NT2/D1 (cell line): ENCODE data around the gene GSG1L2.
"Not testable (repeated sequence)": the region's sequence is repeated elsewhere in the genome, so short reads cannot be mapped to it uniquely, and the experiment has no call there.

Experiments used
- DNase-seq: peaks from one replicate; pipeline ENCODE4 v3.0.0-alpha.2; 2011; ENCODE audit warnings: low read depth, low spot score
- H3K27me3 ChIP-seq: 2 replicates; pipeline ENCODE4 v1.6.0; 2011; ENCODE audit warnings: mild to moderate bottlenecking; ENCODE audit not compliant: insufficient read length, insufficient read depth
- H3K36me3 ChIP-seq: 2 replicates; pipeline ENCODE4 v1.6.1; 2011; ENCODE audit warnings: mild to moderate bottlenecking, low read length, mixed read lengths; ENCODE audit not compliant: insufficient read depth, insufficient read length
- H3K4me1 ChIP-seq: 2 replicates; pipeline ENCODE4 v1.5.1; 2011; ENCODE audit not compliant: insufficient read depth, insufficient read length
- H3K4me3 ChIP-seq: 2 replicates; pipeline ENCODE4 v1.5.1; 2011; ENCODE audit warnings: low read depth; ENCODE audit not compliant: insufficient read length
- H3K9ac ChIP-seq: 2 replicates; pipeline ENCODE4 v1.6.0; 2011; ENCODE audit warnings: low read depth; ENCODE audit not compliant: insufficient read length
- H3K9me3 ChIP-seq: 2 replicates; pipeline ENCODE4 v1.5.1; 2011; ENCODE audit warnings: mild to moderate bottlenecking, low read length; ENCODE audit not compliant: insufficient read depth
- SUZ12 ChIP-seq: IDR thresholded peaks from 2 replicates; pipeline ENCODE4 v1.6.1; 2011; ENCODE audit not compliant: insufficient read length, insufficient read depth; ENCODE audit errors: extremely low read depth
- YY1 ChIP-seq: IDR thresholded peaks from 2 replicates; pipeline ENCODE4 v1.6.1; 2011; ENCODE audit not compliant: insufficient read length, insufficient read depth
- ZNF274 ChIP-seq: IDR thresholded peaks from 2 replicates; pipeline ENCODE4 v1.6.1; 2011; ENCODE audit warnings: mild to moderate bottlenecking, low read depth, low read length

GSG1L2 gene

DNA sequence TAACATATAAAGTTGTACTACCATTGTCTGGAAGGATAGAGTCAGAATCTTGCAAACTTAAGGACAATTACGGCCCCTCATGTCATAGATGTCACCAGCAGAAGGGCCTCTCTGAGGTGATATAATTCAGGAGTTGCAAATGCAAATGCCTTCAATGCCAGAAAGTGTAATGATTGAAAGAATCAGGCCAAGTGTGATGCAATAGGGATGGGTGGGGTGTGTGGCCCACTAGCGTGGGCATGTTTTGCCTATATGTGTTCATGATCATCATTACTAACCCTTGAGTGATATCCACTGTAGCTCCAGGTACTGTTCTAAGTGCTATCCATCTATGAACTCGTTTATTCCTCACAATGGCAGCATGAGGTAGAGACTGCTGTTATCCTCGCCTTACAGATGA lies 31.6 kb downstream of the GSG1L2 start:
- Histone ChIP-seq H3K27me3 (no peaks in the 10 kb centered on the region), H3K36me3 (no peaks in the 10 kb centered on the region), H3K9ac (no peak overlapping the region), H3K9me3 (no peaks in the 10 kb centered on the region), H3K4me3 (no peak overlapping the region), H3K4me1 (peaks cover 3% of the 10 kb centered on the region)
- TF ChIP-seq SUZ12, result no peak
- TF ChIP-seq YY1, result no peak
- no peak for TF ChIP-seq ZNF274
- no peak for DNase-seq

DNA sequence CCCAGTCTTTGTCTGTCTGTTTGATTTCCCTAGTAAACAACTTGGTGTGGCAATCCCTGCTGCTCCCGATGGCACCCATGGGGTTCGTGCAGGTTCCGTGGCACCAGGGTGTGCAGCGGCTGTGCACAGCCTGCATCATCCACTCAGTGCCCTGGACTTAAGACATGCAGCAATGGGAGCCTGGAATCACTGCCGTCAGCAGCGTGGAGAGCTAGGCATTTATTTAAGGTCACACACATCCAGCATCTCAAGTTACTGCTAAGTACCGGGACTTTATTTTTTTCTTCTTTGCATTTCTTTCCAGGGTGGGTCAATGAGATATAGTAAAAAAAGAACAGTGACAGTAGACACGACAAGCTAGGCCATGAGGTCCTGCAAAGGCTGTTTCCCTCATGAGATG lies 33.3 kb downstream of the GSG1L2 start:
- no peak for TF ChIP-seq SUZ12
- no peak for TF ChIP-seq YY1
- TF ChIP-seq ZNF274, result no peak

DNA sequence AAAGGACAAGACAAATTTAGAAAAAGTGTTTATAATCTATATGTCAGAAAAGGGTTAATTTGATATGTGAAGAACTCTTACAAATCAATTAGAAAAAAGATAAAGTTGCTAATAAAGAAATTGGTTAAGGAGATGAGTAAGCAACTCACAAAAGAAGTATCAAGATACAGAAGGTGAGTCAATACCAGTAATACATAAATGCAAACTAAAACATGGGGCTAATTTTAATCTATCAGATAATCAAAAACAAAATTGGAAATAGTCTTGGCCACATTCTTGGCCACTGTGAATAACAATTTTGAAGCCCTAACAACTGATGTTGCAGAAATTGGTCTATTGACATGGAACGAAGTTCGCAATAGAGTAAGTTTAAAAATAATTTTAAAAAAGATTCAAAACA lies 37.3 kb downstream of the GSG1L2 start:
- H3K36me3 ChIP-seq, result no peaks in the 10 kb centered on the region
- DNase-seq, result no peak
- TF ChIP-seq ZNF274, result no peak
- TF ChIP-seq SUZ12, result no peak
- TF ChIP-seq YY1, result no peak
- no peak overlapping the region for H3K4me3 ChIP-seq
- H3K4me1 ChIP-seq, result no peaks in the 10 kb centered on the region
- H3K9ac ChIP-seq, result no peak overlapping the region
- no peaks in the 10 kb centered on the region for H3K9me3 ChIP-seq
- H3K27me3 ChIP-seq, result no peaks in the 10 kb centered on the region

More for the DNA sequence above, 33.3 kb downstream of the GSG1L2 start:
- H3K36me3 ChIP-seq, result no peaks in the 10 kb centered on the region
- H3K4me3 ChIP-seq, result no peak overlapping the region
- H3K9ac ChIP-seq, result no peak overlapping the region
- H3K4me1 ChIP-seq, result peaks cover 3% of the 10 kb centered on the region
- DNase-seq, result no peak
- H3K9me3 ChIP-seq, result no peaks in the 10 kb centered on the region
- no peaks in the 10 kb centered on the region for H3K27me3 ChIP-seq

DNA sequence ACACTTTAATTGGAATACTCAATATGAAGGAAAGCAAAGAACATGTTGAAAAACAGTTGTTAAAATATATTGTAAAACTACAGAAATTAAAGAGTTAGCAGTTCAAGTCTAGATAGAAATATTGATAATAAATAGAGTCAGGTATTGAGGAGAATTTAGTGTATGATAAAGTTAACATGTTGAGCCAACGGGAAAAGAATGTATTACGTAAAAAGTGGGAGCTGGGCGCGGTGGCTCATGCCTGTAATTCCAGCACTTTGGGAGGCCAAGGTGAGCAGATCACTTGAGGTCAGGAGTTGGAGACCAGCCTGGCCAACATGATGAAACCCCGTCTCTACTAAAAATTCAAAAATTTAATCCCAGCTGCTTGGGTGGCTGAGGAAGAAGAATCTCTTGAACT lies 38.4 kb downstream of the GSG1L2 start:
- not testable (repeated sequence) for H3K4me1 ChIP-seq, H3K9me3 ChIP-seq, H3K36me3 ChIP-seq, H3K4me3 ChIP-seq, H3K9ac ChIP-seq, DNase-seq, H3K27me3 ChIP-seq

DNA sequence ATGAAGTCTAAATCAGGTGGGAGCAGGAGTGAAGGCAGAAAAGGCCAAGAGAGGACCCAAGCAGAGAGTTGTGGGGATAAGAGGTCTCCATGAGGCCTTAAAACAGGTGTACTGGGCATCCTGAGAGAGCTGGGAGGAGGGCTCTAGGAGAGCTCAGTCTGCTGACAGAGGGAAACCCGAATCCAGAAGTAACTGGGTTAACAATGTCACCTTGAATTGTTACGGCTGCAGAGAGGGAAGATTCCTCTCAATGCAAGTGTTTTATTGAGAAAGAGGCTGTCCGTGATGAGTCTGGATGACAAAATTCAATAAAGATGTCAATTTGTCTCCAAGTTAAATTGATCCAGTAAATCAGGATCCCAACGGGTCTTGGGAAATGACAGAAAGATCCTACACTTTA lies 38.8 kb downstream of the GSG1L2 start:
- H3K27me3 ChIP-seq, result no peaks in the 10 kb centered on the region
- no peak for DNase-seq
- H3K4me3 ChIP-seq, result no peak overlapping the region
- TF ChIP-seq ZNF274 (no peak), SUZ12 (no peak), YY1 (no peak)
- H3K9me3 ChIP-seq, result no peaks in the 10 kb centered on the region
- no peak overlapping the region for H3K9ac ChIP-seq
- H3K36me3 ChIP-seq, result no peaks in the 10 kb centered on the region
- no peaks in the 10 kb centered on the region for H3K4me1 ChIP-seq

DNA sequence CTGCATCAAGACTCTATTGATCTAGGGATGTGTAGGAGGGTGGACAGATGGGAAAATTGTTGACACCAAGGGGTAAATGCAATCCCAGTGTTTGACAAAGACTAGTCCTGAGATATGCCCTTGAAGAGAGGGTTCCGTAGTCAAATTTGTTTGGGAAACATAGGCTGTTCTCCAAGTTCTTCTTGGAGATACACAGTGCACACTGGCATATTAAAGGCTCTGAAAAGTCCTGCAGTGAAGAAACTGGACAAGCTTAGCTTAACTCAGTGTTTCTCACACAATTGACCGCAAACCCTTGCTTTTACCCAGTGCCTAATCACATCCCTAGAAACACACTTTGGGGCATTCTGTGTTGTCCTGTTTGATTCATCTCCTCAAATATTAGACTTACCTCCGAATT lies 41.3 kb downstream of the GSG1L2 start:
- H3K4me1 ChIP-seq, result no peaks in the 10 kb centered on the region
- TF ChIP-seq SUZ12 (no peak), ZNF274 (no peak), YY1 (no peak)
- no peaks in the 10 kb centered on the region for H3K36me3 ChIP-seq
- no peak for DNase-seq
- H3K9me3 ChIP-seq, result no peaks in the 10 kb centered on the region
- no peak overlapping the region for H3K9ac ChIP-seq
- H3K4me3 ChIP-seq, result no peak overlapping the region
- H3K27me3 ChIP-seq, result no peaks in the 10 kb centered on the region

DNA sequence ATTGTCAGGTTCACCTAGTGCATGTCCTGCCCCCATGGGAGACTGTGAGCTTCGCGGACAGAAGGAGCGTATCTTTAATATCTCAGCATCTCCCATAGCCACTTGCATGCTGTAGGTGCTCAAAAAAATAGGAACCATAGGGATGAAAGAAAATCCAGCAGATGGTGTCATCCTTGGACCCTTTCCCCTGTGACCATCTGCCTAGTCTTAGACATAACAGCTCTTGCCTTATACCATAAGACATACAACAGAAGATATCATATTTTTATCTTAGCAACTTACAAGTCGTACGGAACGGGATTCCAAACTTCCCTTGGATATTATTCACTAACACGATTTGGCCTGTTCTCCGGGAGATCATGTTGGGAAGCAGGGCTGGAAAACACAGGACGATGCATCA lies 45.0 kb downstream of the GSG1L2 start:
- H3K9ac ChIP-seq, result no peak overlapping the region
- H3K27me3 ChIP-seq, result no peaks in the 10 kb centered on the region
- H3K4me1 ChIP-seq, result no peaks in the 10 kb centered on the region
- H3K4me3 ChIP-seq, result no peak overlapping the region
- no peaks in the 10 kb centered on the region for H3K36me3 ChIP-seq
- H3K9me3 ChIP-seq, result no peaks in the 10 kb centered on the region
- no peak for TF ChIP-seq YY1
- TF ChIP-seq SUZ12, result no peak
- no peak for TF ChIP-seq ZNF274
- no peak for DNase-seq

DNA sequence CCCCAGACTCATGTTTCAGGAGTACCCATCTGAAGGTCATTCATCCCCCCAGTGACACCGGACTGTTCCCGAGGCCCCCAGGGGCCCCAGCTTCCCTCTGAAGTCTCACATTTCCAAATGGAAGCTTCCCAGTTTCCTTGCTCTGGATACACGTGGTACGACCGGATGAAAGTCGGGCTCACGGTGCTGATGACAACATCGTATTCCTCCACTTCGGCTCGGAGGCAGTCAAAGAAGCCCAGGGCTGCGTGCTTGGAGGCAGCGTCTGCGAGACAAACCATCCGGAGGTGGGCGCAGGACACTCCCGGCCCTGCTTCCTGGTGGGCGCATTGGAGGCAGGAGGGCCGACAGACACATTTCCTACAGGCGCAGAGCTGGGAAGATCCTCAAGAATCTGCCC lies 49.2 kb downstream of the GSG1L2 start:
- no peaks in the 10 kb centered on the region for H3K36me3 ChIP-seq
- peaks cover 3% of the 10 kb centered on the region for H3K4me1 ChIP-seq
- H3K27me3 ChIP-seq, result no peaks in the 10 kb centered on the region
- H3K9ac ChIP-seq, result no peak overlapping the region
- DNase-seq, result no peak
- no peaks in the 10 kb centered on the region for H3K9me3 ChIP-seq
- TF ChIP-seq SUZ12 (no peak), ZNF274 (no peak), YY1 (no peak)
- no peak overlapping the region for H3K4me3 ChIP-seq
